NCI-H1092 (cell line): ENCODE results near the gene NTHL1.
A peak's percentile ranks its signal among the peaks of the same experiment; 100 is the strongest.

Experiments used
- DNase-seq: peaks from one replicate; lab custom pipeline; 2025; lab: John Stamatoyannopoulos, UW

NTHL1 gene

DNA sequence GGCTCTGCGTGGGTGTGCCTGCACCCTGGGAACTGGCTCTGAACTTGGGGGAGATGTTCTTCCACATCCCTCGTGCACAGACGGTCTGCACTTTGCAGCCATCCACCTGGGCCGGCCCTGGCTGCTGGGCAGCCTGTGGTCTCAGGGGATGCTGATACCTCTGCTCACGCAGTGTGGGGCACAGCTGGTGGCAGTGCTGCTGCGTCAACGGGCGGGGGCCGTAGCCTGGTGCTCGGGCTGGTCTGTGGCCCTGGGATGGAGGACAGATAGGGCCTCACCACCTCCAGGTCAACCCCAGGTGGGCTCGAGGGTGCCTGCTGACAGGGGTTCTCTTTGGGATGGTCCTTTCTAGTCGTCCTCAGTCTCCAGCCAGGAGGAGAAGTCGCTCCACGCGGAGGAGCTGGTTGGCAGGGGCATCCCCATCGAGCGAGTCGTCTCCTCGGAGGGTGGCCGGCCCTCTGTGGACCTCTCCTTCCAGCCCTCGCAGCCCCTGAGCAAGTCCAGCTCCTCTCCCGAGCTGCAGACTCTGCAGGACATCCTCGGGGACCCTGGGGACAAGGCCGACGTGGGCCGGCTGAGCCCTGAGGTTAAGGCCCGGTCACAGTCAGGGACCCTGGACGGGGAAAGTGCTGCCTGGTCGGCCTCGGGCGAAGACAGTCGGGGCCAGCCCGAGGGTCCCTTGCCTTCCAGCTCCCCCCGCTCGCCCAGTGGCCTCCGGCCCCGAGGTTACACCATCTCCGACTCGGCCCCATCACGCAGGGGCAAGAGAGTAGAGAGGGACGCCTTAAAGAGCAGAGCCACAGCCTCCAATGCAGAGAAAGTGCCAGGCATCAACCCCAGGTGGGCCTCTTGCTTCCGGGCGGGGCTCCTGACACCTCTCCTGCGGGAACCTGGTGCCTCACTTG, 36.5 kb upstream of the NTHL1 start:
- DNase-seq = no peak

DNA sequence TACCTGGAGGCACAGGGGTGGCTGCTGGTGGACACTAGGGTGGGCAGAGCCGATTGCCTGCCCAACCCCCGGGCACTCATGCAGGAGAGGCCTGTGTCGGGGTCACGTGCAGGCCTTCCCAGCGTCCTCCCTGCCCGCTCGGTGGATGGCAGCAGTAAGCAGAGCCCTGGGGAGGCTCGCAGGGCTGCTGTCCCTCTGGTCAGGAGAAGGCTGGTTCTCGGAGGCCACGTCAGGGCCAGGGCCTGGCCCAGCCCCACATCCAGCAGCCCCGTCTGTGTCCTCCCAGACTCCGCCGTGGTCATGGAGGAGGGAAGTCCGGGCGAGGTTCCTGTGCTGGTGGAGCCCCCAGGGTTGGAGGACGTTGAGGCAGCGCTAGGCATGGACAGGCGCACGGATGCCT, 35.8 kb upstream of the NTHL1 start:
- no peak for DNase-seq

DNA sequence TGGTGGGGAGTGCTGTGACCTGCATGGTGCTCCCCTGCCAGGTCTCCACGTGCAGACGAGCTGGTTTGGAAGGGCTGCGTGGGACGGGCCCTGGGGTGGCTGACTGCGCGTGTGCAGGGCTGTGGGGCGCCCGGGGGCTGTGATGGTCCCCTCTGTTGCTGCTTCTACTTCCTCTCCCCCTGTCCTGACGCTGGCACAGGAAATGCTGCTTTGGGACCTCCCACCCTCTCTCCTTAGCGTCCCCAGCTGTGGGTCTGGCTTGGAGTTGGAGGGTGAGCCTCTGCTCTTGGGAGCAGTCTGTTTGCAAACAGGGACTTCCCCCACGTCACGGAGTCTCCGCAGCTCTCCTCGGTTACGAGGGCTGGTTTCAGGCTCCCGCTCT, 35.3 kb upstream of the NTHL1 start:
- DNase-seq = no peak

DNA sequence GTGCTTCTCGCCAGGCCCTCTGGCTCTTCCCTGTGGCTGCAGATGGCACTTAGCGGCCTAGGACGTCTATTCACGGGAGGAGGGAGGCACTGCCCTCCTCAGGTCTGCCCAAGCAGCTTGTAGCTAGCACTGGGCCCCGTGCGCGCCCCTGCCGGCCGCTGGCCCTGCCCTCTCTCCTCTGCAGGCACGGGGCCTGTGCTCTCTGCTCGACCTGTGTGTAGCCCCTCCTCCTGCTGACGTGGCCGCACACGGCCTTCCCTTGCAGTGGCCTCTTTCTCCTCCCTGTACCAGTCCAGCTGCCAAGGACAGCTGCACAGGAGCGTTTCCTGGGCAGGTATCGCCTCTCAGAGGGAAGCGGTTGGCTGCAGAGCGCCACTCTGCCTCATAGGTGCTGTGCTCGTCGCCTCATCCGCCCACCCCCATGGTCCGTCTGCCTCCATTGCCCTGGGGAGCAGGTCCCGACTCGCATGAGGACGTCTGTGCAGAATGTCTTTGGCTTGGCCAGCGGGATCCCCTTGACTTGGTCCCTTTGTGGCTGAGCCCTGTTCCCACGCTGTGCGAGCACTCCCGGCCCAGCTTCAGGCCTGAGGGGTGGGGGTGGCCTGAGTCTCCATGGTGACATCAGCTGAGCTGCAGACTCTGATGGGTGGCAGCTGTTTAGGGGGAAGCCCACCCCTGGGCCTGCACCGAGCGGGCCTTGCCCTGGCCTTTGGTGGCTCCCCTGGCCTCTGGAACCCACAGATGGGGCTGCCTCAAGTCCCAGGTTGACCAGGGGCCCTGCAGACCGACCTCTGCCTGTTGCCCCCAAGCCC, 34.7 kb upstream of the NTHL1 start:
- DNase-seq = peak; percentile 11

DNA sequence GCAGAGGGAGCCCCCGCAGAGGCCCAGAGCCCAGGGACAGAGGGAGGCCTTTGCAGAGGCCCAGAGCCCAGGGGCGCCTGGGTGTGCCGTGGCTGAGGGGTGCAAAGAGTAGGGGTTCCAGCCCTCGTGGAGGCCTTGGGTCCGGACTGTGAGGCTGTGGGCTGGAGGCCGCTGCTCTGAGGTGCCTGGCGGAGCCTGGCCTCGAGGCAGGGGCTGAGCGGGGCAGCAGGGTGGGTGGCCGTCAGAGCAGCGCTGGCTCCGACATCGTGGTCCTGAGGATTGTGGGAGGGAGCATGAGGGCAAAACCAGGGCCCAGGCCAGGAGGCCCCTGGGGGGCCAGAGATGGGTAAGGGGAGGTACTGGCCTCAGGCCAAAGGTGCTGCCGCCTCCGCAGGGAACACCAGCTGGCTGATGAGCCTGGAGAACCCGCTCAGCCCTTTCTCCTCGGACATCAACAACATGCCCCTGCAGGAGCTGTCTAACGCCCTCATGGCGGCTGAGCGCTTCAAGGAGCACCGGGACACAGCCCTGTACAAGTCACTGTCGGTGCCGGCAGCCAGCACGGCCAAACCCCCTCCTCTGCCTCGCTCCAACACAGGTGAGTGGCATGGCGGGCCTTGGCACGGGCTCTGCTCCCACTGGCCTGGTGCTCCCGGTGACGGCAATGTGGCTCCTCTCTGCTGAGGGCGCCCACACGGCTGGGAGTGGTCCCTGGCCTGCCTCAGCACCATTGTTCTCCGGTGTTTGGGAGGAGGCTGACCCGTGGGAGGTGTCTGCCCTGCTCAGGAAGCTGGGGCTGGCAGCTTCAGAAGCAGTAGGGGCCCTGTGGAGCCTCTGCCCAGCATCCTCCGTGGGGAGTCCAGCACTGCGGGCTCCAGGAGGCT, 33.8 kb upstream of the NTHL1 start:
- no peak for DNase-seq

DNA sequence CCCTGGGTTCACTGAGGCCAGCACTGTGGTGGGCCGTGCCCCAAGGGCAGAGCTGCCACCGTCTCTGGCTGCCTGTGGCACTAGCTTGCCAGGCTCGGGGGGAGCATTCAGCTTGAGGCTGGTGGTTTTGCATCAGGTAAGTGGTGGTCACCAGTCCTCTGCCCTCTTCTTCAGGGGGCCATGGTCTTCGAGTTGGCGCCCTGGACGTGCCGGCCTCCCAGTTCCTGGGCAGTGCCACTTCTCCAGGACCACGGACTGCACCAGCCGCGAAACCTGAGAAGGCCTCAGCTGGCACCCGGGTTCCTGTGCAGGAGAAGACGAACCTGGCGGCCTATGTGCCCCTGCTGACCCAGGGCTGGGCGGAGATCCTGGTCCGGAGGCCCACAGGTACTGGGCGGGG, 32.4 kb upstream of the NTHL1 start:
- no peak for DNase-seq

DNA sequence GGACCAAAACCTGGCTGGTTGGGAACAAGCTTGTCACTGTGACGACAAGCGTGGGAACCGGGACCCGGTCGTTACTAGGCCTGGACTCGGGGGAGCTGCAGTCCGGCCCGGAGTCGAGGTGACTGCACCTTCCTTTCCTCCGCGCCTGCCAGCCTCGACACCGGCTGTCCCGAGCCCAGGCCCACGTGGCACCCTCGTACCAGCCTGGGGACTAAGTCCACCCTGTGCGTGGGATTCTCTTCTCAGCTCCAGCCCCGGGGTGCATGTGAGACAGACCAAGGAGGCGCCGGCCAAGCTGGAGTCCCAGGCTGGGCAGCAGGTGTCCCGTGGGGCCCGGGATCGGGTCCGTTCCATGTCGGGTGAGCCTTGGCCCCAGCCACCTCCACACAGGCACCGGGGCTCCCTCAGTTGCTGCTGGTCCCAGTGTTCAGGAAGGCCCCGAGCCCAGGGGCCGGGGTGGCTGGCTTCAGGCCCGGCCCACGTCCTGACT, 31.7 kb upstream of the NTHL1 start:
- no peak for DNase-seq

DNA sequence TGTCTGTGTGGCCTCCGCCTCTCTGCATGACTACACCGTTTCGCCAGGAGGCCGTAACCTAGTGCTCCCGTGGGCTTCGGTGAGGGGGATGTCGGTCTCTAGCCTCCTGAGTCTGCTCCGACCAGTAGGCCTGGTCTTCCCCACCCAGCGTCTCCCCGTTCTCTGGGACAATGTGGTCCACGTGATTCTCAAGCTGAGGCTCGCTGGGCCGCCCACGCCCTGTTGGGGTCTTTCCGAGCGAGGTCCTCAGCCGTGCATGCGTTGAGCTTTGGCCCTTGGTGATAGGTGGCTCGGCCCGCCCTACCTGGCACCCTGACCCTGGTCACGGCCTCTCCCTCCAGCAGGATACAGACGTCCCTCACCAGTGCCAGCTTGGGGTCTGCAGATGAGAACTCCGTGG, 31.1 kb upstream of the NTHL1 start:
- no peak for DNase-seq

DNA sequence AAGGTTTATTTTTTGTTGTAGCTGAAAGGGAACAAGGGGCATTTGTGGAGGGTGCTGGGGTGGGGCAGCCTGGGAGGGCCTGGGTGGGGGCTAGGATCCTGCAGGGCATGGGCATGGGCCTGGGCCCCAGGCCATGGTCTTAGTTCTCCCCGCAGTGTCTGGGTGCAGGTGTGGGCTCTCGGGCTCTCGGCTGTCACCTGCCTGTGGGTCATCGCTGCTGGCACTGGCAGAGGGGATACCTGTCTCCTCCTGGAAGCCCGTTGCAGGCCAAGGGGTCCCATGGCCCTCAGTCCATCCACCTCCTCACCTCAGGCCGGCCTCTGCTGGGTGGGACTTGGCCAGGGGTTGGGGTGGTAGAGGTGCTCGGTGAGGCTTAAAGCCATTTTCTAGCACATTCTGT, 30.5 kb upstream of the NTHL1 start:
- no peak for DNase-seq

DNA sequence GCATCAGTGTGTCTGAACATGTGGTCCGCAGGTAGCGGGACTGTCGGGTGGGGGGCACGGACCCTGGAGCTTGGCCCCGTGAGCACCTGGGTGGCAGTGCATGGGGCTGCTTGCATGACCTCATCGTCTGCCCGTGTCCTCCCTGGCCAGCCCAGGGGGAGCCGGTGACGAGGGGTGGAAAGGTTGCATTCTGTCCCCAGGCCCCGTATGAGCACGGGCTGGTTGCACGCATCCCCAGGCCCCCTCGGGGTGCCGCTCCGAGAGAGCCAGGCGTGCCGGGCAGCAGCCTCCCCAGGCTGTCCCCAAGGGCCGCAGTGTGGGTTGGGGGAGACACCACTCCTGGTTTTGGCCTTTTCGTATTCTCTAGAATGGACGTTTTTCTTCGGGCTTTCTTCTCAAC, 30.1 kb upstream of the NTHL1 start:
- no peak for DNase-seq

DNA sequence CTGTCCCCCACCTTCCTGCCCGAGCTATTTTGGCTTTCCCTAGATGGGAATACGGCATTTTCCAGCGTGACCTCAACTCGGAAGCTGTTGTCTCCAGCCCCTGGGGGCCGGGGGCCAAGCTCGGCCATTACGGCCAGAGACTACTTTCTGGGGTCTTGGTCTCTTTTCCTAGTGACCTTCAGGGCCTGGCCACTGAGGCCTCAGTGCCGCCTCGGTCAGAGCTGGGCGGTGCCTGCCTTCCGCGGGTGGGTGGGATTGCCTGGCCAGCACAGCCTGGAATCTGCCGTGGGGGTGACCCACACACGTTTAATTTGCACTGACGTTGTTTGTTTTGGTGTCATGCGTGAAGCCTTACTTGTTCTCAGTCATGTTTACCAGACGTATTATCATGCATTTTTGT, 29.4 kb upstream of the NTHL1 start:
- no peak for DNase-seq

DNA sequence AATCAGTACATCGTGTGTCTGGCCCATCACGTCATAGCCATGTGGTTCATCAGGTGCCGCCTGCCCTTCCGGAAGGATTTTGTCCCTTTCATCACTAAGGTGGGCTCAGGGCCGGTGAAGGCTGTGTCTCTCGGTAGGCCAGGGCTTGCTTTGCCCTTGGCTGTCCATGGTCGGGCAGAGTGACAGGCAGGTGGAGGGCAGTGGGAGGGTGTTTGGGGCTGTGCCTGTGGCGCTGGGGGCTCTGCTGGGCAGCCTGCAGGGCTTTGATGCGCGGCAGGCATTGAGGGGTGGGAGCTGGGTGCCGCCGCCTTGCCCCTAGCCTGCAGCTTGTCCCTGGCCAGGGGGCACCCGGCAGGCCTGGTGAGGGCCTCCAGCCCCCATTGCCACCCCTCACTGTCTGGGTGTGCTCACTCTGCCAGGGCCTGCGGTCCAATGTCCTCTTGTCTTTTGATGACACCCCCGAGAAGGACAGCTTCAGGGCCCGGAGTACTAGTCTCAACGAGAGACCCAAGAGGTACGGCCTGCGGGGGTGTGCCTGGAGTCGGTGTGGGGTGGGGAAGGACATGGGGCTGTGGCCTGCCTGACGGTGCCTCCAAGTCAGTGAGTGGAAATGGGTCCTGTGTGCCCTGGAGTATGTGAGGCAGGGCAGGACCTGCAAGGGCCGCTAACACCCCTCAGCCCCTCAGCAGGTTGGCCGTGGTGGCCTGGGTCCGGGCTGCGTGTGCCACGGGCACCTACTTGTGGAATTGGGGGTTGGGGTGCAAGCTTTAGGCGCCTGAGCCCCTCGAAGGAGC, 28.6 kb upstream of the NTHL1 start:
- DNase-seq = no peak

DNA sequence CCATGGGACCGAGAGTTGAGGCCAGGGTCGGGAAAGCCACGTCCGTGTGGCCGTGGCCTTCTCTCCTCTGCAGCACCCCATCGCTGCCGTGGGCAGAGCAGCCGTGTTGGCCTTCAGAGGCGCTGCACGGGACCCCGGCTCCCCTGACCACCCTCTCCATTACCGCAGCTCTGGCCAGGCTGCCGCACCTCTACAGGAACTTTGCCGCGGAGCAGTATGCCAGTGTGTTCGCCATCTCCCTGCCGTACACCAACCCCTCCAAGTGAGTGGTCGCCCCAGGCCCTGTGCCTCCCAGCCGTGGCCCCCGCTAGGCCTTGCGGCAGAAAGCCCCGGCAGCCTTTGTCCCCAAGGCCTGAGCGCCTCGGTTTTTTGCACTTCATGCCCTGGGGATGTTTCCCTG, 28.0 kb upstream of the NTHL1 start:
- no peak for DNase-seq

DNA sequence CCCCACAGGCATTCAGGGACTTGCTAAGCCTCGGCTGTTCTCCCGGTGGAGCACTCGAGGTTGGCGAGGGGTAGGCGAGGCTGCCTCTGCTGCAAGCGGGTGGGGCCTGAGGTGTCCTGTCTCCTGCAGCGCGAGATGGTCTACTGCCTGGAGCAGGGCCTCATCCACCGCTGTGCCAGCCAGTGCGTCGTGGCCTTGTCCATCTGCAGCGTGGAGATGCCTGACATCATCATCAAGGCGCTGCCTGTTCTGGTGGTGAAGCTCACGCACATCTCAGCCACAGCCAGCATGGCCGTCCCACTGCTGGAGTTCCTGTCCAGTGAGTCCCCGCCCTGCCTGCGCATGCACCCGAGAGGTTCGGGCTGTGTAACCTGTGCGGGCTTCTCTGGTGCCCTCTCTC, 26.4 kb upstream of the NTHL1 start:
- no peak for DNase-seq

DNA sequence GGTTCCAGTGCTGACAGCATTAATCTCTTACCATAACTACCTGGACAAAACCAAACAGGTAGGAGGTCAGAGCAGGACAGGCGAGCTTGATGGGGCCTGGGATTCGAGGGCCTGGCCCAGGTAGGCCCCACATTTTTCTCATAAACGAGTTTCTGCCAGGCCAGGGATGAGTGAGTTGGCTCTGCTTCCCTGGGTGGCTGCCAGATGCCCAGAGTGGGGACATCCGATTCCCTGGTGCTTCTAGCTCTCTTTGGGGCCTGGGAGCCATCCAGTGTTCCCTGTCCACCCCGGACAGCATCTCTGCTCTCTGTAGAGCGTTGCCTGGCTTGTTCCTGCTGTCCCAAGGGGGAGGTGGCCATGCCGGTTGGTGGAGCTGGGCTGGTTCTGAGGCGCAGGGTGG, 25.3 kb upstream of the NTHL1 start:
- DNase-seq = no peak

DNA sequence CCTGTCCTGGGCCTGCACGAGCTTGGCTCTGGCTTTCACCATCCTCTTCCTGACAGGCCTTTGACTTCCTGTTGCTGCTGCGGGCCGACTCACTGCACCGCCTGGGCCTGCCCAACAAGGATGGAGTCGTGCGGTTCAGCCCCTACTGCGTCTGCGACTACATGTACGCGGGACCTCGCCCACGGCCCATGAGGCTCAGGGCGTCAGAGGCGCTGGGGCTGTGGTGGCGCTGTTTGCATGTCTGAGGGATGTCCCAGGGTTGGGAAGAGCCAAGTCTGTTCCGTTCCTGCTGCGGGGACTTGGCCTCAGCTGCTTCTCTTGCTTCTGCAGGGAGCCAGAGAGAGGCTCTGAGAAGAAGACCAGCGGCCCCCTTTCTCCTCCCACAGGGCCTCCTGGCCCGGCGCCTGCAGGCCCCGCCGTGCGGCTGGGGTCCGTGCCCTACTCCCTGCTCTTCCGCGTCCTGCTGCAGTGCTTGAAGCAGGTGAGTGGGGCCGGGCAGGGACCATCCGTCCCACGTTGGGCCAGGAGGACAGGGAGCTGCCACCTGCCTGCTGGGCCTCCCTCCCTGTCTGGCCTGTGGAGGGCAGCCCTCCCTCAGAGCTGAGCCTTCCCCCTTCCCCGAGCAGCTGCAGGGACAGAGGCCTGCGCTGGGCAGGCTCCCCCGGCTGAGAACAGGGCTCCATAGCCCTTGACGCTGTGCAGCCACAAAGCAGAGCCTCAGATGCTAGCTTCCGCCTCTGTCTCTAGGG, 24.0 kb upstream of the NTHL1 start:
- DNase-seq = no peak

DNA sequence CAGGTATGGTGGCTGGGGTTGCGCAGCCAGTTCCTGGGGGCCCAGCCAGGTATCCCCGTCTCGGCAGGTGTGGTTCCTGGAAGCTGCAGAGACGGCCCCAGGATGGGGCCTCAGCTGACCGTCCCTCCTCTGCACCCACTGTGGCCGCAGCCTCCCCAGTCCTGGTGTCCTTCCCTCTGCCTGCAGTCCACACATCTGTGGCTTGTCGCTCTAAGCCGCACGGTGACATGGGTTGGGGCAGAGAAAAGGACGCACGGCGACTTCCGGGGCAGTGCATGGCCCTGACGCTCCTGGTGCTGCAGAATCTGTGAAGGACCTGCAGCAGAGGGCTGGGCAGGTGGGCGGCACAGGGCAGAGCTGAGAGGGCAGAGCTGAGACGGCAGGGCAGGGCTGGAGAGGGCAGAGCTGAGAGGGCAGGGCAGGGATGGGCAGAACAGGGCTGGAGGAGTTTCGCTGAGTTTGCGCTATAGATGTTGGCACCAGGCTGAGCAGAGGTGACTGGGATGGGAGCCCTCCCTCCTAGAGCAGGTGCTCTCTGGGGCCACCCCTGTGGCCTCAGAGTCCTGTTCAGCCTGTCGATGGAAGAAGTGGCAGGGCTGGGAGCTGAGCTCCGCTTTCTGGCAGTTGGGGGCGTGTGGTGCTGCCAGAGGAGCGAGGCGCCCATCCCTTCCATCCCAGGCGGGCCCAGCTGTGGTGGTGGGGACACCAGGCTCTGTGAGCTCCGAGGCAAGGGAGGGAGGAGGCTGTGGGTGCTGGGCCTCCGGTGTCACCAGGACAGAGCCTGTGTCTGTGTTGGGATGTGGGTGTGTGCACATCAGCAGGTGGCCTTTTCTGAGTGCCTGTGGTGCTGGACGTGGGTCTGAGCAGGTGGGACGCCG, 23.2 kb upstream of the NTHL1 start:
- DNase-seq = no peak

DNA sequence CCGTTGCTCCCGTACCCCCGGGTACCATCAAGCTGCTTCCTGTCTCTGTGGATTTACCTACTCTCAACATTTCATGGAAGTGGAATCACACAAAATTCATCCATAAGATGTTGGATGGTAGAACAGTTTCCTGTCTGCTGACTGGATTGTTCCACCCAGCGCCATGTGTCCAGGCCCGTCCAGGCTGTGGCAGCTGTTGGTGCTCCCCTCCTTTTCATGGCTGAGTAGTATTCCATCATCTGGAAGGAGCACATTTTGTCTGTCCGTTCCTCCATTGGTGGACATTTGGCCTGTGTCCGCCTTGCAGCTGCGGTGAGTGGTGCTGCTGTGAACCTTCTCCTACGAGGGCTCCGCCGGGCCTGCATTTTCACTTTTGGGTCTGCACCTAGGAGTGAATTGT, 18.5 kb upstream of the NTHL1 start:
- DNase-seq = no peak

DNA sequence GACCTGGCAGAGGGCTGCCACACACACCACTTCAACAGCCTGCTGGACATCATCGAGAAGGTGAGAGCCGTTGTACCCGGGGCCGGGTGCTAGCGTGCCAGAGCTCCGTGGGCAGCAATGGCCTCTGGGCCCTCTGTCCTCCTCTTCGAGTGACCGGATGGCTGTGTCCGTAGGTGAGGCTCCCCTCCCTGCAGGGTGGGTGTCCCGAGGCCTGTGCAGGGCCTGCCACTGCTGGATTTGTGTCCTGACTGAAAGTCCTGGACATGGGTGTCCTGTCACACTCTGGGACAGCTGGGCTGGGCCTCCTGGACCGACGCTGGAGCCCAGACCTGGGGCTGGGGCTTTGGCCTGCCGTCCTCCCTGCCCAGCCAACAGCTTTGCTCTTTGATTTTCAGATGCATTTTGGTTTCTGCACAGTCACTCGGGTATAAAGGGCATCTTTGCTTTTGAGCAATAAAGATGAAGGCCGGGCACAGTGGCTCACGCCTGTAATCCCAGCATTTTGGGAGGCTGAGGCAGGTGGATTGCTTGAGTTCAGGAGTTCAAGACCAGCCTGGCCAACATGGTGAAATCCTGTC, 16.8 kb upstream of the NTHL1 start:
- DNase-seq = no peak
